Neuron (in vitro differentiated cells): ENCODE data around the gene IL4.

Source experiments
- H2AFZ ChIP-seq: one replicate; pipeline ENCODE4 v1.6.1; 2013; ENCODE audit warnings: low read depth, mild to moderate bottlenecking, inconsistent platforms, low read length, moderate library complexity
- H3K27me3 ChIP-seq: one replicate; pipeline ENCODE4 v1.6.1; 2013; ENCODE audit warnings: low read length; ENCODE audit not compliant: insufficient read depth
- H3K36me3 ChIP-seq: one replicate; pipeline ENCODE4 v1.6.1; 2013; ENCODE audit warnings: low read length; ENCODE audit not compliant: insufficient read depth
- H3K4me1 ChIP-seq: one replicate; pipeline ENCODE4 v1.6.1; 2013; ENCODE audit warnings: low read length; ENCODE audit not compliant: insufficient read depth
- H3K4me3 ChIP-seq: 2 replicates; pipeline ENCODE4 v1.5.1; 2013; ENCODE audit warnings: mild to moderate bottlenecking, low read length, moderate library complexity
- H3K9me3 ChIP-seq: one replicate; pipeline ENCODE4 v1.6.1; 2013; ENCODE audit warnings: low read length

The IL4 gene

GRCh38 chr5:132671000-132671399 is 2.8 kb upstream of the IL4 start:
- H3K4me1 ChIP-seq, result no peaks in the 10 kb centered on the region
- no peaks in the 10 kb centered on the region for H3K36me3 ChIP-seq
- H3K27me3 ChIP-seq, result peaks cover 12% of the 10 kb centered on the region
- no peak overlapping the region for H2AFZ ChIP-seq
- H3K4me3 ChIP-seq, result no peak overlapping the region
- no peaks in the 10 kb centered on the region for H3K9me3 ChIP-seq

GRCh38 chr5:132673488-132673887 is 301 bp upstream of the IL4 start:
- no peak overlapping the region for H3K4me3 ChIP-seq
- H3K36me3 ChIP-seq, result no peaks in the 10 kb centered on the region
- no peaks in the 10 kb centered on the region for H3K4me1 ChIP-seq
- peaks cover 9% of the 10 kb centered on the region for H3K27me3 ChIP-seq
- no peaks in the 10 kb centered on the region for H3K9me3 ChIP-seq
- H2AFZ ChIP-seq, result no peak overlapping the region

GRCh38 chr5:132674671-132675506 is 1.1 kb downstream of the IL4 start:
- no peak overlapping the region for H3K4me3 ChIP-seq
- H2AFZ ChIP-seq, result no peak overlapping the region
- peaks cover 6% of the 10 kb centered on the region for H3K27me3 ChIP-seq
- H3K4me1 ChIP-seq, result no peaks in the 10 kb centered on the region
- no peaks in the 10 kb centered on the region for H3K9me3 ChIP-seq
- H3K36me3 ChIP-seq, result no peaks in the 10 kb centered on the region

GRCh38 chr5:132675936-132676689 is 2.3 kb downstream of the IL4 start:
- Histone ChIP-seq H3K4me3 (no peak overlapping the region), H3K4me1 (no peaks in the 10 kb centered on the region), H2AFZ (no peak overlapping the region), H3K9me3 (no peaks in the 10 kb centered on the region), H3K27me3 (peaks cover 6% of the 10 kb centered on the region), H3K36me3 (no peaks in the 10 kb centered on the region)

- Histone ChIP-seq H3K4me3 (no peak overlapping the region), H3K27me3 (peaks cover 6% of the 10 kb centered on the region), H2AFZ (no peak overlapping the region), H3K36me3 (no peaks in the 10 kb centered on the region), H3K4me1 (no peaks in the 10 kb centered on the region), H3K9me3 (no peaks in the 10 kb centered on the region)
Observed at GRCh38 chr5:132677191-132677590, 3.4 kb downstream of the IL4 start.

GRCh38 chr5:132677682-132678400 is 4.1 kb downstream of the IL4 start:
- Histone ChIP-seq H3K36me3 (no peaks in the 10 kb centered on the region), H3K4me3 (no peak overlapping the region), H2AFZ (no peak overlapping the region), H3K27me3 (peaks cover 6% of the 10 kb centered on the region), H3K9me3 (no peaks in the 10 kb centered on the region), H3K4me1 (no peaks in the 10 kb centered on the region)

GRCh38 chr5:132678735-132679134 is 4.9 kb downstream of the IL4 start:
- no peak overlapping the region for H3K4me3 ChIP-seq
- H3K27me3 ChIP-seq, result peaks cover 6% of the 10 kb centered on the region

GRCh38 chr5:132679166-132679565 is 5.4 kb downstream of the IL4 start:
- Histone ChIP-seq H3K36me3 (no peaks in the 10 kb centered on the region), H3K27me3 (peaks cover 3% of the 10 kb centered on the region), H3K4me1 (no peaks in the 10 kb centered on the region), H3K9me3 (no peaks in the 10 kb centered on the region), H2AFZ (no peak overlapping the region), H3K4me3 (no peak overlapping the region)

More at GRCh38 chr5:132678735-132679134, 4.9 kb downstream of the IL4 start:
- Histone ChIP-seq H3K9me3 (no peaks in the 10 kb centered on the region), H3K36me3 (no peaks in the 10 kb centered on the region), H2AFZ (no peak overlapping the region), H3K4me1 (no peaks in the 10 kb centered on the region)

- Histone ChIP-seq H3K9me3 (no peaks in the 10 kb centered on the region), H2AFZ (no peak overlapping the region), H3K4me3 (no peak overlapping the region), H3K27me3 (no peaks in the 10 kb centered on the region), H3K4me1 (no peaks in the 10 kb centered on the region), H3K36me3 (no peaks in the 10 kb centered on the region)
Observed at GRCh38 chr5:132679717-132680380, 6.1 kb downstream of the IL4 start.

- Histone ChIP-seq H3K4me1 (no peaks in the 10 kb centered on the region), H3K36me3 (no peaks in the 10 kb centered on the region), H2AFZ (no peak overlapping the region), H3K9me3 (no peaks in the 10 kb centered on the region), H3K27me3 (no peaks in the 10 kb centered on the region), H3K4me3 (no peak overlapping the region)
Observed at GRCh38 chr5:132680780-132681475, 7.1 kb downstream of the IL4 start.

GRCh38 chr5:132681476-132681831 is 7.7 kb downstream of the IL4 start:
- Histone ChIP-seq H2AFZ (no peak overlapping the region), H3K9me3 (no peaks in the 10 kb centered on the region), H3K4me3 (no peak overlapping the region), H3K27me3 (no peaks in the 10 kb centered on the region), H3K36me3 (no peaks in the 10 kb centered on the region), H3K4me1 (no peaks in the 10 kb centered on the region)

- H3K27me3 ChIP-seq, result no peaks in the 10 kb centered on the region
- H3K36me3 ChIP-seq, result no peaks in the 10 kb centered on the region
Observed at GRCh38 chr5:132681983-132682382, 8.2 kb downstream of the IL4 start.

More at GRCh38 chr5:132681983-132682382, 8.2 kb downstream of the IL4 start:
- Histone ChIP-seq H3K4me3 (no peak overlapping the region), H3K4me1 (no peaks in the 10 kb centered on the region), H2AFZ (no peak overlapping the region), H3K9me3 (no peaks in the 10 kb centered on the region)
